RWPE2 (cell line): ENCODE data around the gene ATG2B.

Experiments used
- ATAC-seq: fragments of 200-7000 bp; cut with Tn5 transposase; 3 replicates; pipeline ENCODE4 v1.9.1; 2021; ENCODE audit warnings: low read depth
- DNase-seq: peaks from one replicate; pipeline ENCODE4 v3.0.0-alpha.2; 2020; ENCODE audit warnings: low spot score
- H3K27ac ChIP-seq: fragments of 450-650 bp; 2 replicates; pipeline ENCODE4 v1.5.1; 2017; ENCODE audit warnings: mild to moderate bottlenecking; ENCODE audit not compliant: poor library complexity, severe bottlenecking
- H3K27me3 ChIP-seq: fragments of 250-450 bp; sonication (Bioruptor Pico); 2 replicates; pipeline ENCODE4 v1.5.1; 2021; ENCODE audit warnings: mild to moderate bottlenecking, moderate library complexity; ENCODE audit not compliant: insufficient read depth, poor library complexity, severe bottlenecking
- H3K36me3 ChIP-seq: fragments of 250-450 bp; sonication (Bioruptor Pico); 2 replicates; pipeline ENCODE4 v1.5.1; 2020; ENCODE audit warnings: low read depth, mild to moderate bottlenecking, moderate library complexity
- H3K4me1 ChIP-seq: fragments of 250-450 bp; sonication (Bioruptor Pico); 2 replicates; pipeline ENCODE4 v1.5.1; 2021; ENCODE audit warnings: mild to moderate bottlenecking, moderate library complexity; ENCODE audit not compliant: insufficient read depth, poor library complexity, severe bottlenecking
- H3K4me3 ChIP-seq: fragments of 250-450 bp; sonication (Bioruptor Pico); 2 replicates; pipeline ENCODE4 v1.5.1; 2021; ENCODE audit warnings: mild to moderate bottlenecking, moderate library complexity; ENCODE audit not compliant: severe bottlenecking
- H3K9me3 ChIP-seq: fragments of 250-450 bp; sonication (Bioruptor Pico); 2 replicates; pipeline ENCODE4 v1.5.1; 2021; ENCODE audit warnings: mild to moderate bottlenecking, moderate library complexity; ENCODE audit not compliant: severe bottlenecking
- CTCF ChIP-seq: fragments of 450-650 bp; IDR thresholded peaks from one replicate; pipeline ENCODE4 v1.5.1; 2017; ENCODE audit warnings: mild to moderate bottlenecking, moderate library complexity; ENCODE audit not compliant: poor library complexity, severe bottlenecking

ATG2B gene

GRCh38 chr14:96280104-96280503 is 83.0 kb downstream of the ATG2B start:
- H3K9me3 ChIP-seq = peaks cover 7% of the 10 kb centered on the region
- ATAC-seq (no peak), DNase-seq (no peak)
- H3K4me1 ChIP-seq = peaks cover 3% of the 10 kb centered on the region
- no peak overlapping the region for H3K27ac ChIP-seq
- H3K4me3 ChIP-seq = no peak overlapping the region
- H3K36me3 ChIP-seq = peaks cover 8% of the 10 kb centered on the region; the same call in 1 of the 2 replicates
- no peaks in the 10 kb centered on the region for H3K27me3 ChIP-seq
- no peak for TF ChIP-seq CTCF

- H3K27ac ChIP-seq = no peak overlapping the region
- peaks cover 3% of the 10 kb centered on the region for H3K4me1 ChIP-seq
- H3K4me3 ChIP-seq = no peak overlapping the region
- ATAC-seq = no peak
- DNase-seq = no peak
- no peaks in the 10 kb centered on the region for H3K27me3 ChIP-seq
- peaks cover 3% of the 10 kb centered on the region; the same call in 1 of the 2 replicates for H3K36me3 ChIP-seq
- TF ChIP-seq CTCF = no peak
- H3K9me3 ChIP-seq = peaks cover 7% of the 10 kb centered on the region
Measured at GRCh38 chr14:96279564-96279963, 83.6 kb downstream of the ATG2B start.

- ATAC-seq = no peak
- H3K4me3 ChIP-seq = no peak overlapping the region
- H3K36me3 ChIP-seq = peaks cover 3% of the 10 kb centered on the region; the same call in 1 of the 2 replicates
- no peak overlapping the region for H3K27ac ChIP-seq
- no peak for TF ChIP-seq CTCF
- H3K4me1 ChIP-seq = peaks cover 3% of the 10 kb centered on the region
- DNase-seq = no peak
- peaks cover 7% of the 10 kb centered on the region for H3K9me3 ChIP-seq
- H3K27me3 ChIP-seq = no peaks in the 10 kb centered on the region
Measured at GRCh38 chr14:96277890-96278289, 85.3 kb downstream of the ATG2B start.

- Histone ChIP-seq H3K9me3 (peaks cover 12% of the 10 kb centered on the region), H3K4me1 (peaks cover 3% of the 10 kb centered on the region), H3K4me3 (no peak overlapping the region), H3K27ac (no peak overlapping the region), H3K27me3 (no peaks in the 10 kb centered on the region), H3K36me3 (no peaks in the 10 kb centered on the region)
- ATAC-seq = peak; percentile 47
- TF ChIP-seq CTCF = peak; percentile 99
- DNase-seq = no peak
Measured at GRCh38 chr14:96275177-96276112, 87.7 kb downstream of the ATG2B start.

GRCh38 chr14:96274543-96274942 is 88.6 kb downstream of the ATG2B start:
- no peak for TF ChIP-seq CTCF
- Histone ChIP-seq H3K27me3 (no peaks in the 10 kb centered on the region), H3K9me3 (peaks cover 12% of the 10 kb centered on the region), H3K4me1 (peaks cover 6% of the 10 kb centered on the region), H3K36me3 (no peaks in the 10 kb centered on the region), H3K27ac (no peak overlapping the region), H3K4me3 (no peak overlapping the region)
- ATAC-seq (no peak), DNase-seq (no peak)
